Prostate gland (tissue), 2 donors: ENCODE measurements around the gene PDE6A.

Experiments
- CTCF ChIP-seq, 4 experiments: fragments of 200-600 bp in 2 of 4; fragments of 450-650 bp in 2 of 4; sonication (generic) in 2 of 4; IDR thresholded peaks; 1 replicate in 3 of 4; 2 replicates in 1 of 4; pipeline ENCODE4 v1.5.1; 2016 to 2019; ENCODE audit warnings: antibody characterized with exemption in 4 of 4, mild to moderate bottlenecking in 2 of 4, moderate library complexity in 2 of 4
- POLR2A ChIP-seq: fragments of 450-650 bp; IDR thresholded peaks from one replicate; pipeline ENCODE4 v1.6.1; 2016; ENCODE audit warnings: antibody characterized with exemption, mild to moderate bottlenecking

GRCh38 chr5:149904293-149904886 lies 40.2 kb downstream of the PDE6A start:
- TF ChIP-seq CTCF (IDR thresholded peaks at IDR 0.05) (no peak), POLR2A (no peak)
